ENCODE results near the gene HSPA12A.

Gene HSPA12A

DNA sequence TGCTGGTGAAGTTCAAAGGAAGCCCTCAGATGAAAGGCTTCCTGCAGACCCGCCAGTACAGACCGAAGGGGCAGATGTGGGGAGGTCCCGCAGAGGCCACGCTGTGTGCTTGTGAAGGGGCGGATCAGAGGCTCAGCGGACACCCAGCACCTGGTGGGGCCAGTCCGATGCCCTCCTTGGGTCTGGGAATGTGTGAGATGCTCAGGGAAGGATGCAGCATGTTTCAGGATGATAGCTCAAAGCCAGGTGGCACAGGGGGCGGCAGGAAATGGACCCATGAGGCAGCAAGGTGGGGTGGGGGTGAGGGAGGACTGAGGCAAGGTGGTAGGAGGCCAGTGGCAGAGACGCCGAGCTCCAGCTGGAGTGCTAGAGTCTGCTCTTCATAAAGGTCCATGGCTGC is 27.9 kb upstream of the HSPA12A start:
- DNase-seq = no peak

DNA sequence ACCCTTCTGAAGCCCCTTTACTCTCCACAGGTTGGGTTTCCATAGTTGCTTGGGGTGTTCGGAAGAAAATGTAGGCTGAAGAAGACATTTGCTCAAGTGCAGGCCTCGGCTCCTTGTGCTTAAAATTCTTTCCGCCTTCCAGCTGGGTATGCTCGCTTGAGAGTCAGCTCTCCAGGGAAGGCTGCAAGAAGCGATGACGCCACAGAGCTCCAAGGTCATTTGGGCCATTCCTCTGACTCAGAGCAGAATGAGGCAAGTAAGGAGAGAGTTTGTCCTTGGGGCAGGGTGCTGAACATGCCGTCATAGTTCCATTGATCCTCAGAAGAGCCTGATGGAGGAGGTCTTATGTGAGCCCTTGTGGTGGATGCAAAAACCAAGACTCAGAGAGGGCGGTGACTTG is 27.4 kb upstream of the HSPA12A start:
- no peak for DNase-seq

DNA sequence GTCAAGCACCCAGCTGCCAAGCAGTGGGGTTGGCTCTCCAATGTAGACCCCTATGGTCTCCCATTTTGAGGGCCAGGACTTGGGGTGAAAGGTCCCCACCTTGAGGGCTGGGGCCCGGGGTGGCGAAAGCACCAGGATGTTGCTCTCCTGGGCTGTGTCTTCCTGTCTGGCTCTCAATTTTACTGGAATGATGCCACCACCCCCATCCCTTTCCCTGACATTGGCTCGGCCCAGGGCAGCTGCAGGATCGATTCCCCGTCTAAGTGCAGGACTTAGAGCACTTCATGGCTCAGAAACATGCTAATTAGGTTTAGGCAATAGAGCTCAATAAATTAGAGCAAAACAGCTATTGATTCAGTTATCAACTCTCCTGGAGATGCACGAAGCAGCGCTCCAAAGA is 27.0 kb upstream of the HSPA12A start:
- no peak for DNase-seq

DNA sequence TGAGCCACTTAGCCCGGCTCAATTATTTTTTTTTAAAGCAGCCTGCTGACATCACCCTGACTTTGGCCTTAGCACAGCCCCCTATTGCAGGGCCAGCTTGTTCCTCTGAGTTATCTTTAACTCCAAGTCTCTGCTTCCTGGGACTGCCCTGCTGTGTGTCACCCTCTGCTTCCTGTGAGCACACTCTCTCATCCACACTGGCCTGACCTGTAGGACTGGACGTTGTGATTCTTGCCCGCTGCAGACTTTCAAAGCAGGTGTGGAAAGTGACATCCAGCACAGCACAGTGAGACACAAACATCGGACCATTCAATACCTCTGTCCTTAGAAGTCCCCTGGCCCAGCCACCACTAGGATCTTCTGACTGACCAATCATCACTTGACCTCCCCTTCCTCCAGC is 26.4 kb upstream of the HSPA12A start:
- no peak for DNase-seq

DNA sequence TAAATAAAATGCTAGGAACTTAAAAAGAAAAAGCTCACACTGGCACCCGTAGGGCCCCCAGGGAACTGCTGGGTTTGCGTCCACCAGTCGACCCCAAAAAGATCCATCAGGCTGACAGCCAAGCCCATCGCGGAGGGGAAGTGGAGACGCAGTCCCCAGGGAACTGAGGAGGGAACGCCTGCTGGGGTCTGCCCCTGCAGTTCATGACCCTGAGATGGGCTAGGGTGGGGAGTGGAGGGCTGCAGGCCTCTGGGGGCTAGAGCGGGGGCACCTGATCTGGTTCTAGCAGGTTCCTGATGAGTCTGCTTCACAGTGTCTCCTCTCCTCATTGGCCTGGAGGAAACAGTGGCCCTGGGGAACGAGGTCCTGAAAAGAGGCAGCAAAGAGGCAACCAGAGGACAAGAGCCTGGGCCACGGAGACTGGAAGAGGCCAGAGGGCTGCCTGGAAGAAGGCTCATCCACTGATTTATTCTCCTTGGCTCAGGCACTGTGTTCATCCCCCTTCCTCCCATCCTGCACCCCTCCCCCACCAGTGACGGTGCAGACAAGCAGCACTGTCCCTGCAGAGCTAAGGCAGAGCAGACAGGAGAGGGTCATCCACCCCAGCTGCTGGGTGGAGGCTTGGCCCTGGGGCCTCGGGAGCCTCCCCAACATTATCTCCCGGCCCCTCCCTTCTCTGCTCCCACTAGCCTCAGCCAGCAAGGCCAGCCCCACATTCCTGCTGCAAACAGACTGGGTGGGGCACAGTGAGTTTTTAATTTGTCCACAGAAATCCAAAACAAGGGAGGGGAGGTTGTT is 24.7 kb upstream of the HSPA12A start:
- no peak for DNase-seq

DNA sequence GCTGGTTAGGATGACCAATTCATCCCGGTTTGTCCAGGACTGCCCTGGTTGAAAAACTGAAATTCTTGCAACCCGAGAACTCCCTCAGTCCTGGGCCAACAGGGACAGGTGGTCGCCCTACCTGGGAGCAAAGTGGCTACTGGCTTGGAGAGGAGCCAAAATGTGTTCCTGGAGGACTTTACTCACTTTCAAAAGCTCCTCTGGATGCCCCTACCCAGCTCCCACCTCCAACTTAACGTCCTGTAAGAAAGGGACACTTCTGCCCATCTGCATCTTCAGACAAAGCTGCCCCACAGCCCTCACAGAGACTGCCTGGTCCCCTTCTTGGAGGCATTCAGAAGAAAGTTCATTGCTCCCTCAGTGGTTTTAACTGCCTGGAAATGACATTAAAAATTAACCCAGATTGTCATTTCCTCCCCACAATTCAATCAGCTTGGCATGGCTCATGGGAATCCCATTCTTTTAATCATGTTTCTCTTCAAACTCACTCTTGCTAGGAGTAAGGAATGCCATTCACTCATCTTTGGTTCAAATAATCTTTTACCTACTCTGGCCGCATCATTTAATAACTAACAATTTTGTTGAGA is 24.0 kb upstream of the HSPA12A start:
- DNase-seq = no peak

DNA sequence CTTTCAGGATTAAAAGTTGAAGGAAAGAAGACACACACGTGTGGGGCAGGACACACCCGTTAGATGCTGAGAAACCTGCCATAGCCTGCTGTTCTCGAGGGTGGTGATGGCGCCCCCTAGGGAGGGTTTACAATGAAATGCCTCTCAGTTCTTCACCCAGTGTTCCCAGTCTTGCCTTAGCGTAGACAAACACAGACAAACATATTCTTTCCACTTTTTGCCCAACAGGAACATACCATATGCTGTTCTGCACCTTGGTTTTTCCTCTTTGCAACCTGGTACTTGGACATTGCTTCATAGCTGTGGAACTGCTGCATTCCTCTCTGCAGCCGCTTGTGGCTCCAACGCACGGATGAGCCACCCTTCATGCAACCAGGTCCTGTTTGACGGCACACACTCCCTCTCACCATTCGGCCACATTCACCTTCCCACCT is 23.3 kb upstream of the HSPA12A start:
- DNase-seq = no peak

DNA sequence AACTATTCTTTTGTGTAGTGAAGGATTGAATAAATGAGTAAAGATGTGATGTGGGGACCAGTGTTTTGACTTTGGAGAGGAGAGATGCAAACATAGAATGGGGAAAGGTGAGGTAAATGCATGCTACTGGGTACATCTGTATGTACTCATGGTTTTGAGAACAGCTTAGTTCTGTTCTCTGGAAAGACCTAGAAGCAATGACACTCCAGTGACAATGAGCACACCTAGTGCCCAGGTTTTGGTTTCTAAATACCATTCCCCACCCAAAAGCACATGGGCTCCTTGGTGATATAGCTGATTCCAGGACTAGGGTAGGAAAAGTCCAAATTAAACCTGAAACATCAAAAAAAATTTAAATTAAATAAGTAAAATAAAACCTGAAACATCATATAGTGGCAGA is 22.6 kb upstream of the HSPA12A start:
- no peak for DNase-seq

GRCh38 chr10:116763440-116763839 is 21.1 kb upstream of the HSPA12A start:
- DNase-seq = no peak

DNA sequence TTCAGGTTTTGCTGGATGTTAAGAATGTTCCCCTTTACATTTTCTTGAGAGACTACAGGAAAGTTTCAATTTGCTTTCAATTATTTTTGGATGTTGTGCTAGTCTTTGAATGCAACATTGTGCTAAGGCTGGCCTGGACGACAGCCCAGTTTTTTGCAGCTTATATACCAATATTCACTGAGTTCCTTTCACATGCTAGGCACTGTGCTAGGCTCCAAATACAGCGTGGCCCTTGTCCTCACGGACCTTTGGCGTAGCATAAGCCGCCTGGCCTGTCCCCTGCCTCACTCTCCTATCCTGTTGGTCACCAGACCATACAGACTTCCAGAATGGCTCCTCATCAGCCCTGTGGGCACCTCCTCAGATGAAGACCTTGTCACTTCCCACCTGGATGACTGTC is 19.5 kb upstream of the HSPA12A start:
- no peak for DNase-seq

DNA sequence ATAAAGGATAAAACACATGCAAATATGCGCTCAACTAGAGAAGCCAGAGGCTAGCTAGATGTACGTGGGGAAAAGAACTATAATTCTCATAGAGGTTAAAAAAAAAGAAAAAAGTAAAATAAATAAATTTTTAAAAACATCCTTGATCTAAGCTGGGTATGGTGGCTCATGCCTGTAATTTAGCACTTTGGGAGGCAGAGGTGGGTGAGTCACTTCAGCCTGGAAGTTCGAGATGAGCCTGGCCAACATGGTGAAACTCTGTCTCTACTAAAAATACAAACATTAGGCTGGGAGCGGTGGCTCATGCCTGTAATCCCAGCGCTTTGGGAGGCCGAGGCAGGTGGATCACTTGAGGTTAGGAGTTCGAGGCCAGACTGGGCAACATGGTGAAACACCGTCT is 18.6 kb upstream of the HSPA12A start:
- DNase-seq = no peak

DNA sequence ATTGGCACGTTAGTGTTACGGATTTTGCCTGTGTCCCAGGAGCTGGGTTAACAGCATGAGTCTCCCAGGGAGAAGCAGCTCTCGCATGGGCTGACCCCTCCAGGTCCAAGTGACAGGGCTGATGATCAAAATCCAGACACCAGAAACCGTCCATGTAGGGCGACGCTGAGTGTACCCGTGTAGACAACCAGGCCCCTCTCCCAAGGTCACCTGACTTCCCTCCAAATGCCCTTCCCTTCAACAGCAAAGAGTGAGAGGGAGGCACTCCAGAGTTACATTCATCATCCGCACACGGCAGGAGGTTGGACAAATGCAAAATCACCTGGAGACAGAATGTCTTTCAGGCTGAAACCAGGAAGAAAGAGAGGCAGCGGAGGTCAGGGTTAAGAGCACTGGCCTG is 14.9 kb upstream of the HSPA12A start:
- no peak for DNase-seq

- no peak for DNase-seq
These were observed 13.9 kb upstream of the HSPA12A start for GRCh38 chr10:116756277-116756676.

GRCh38 chr10:116753759-116754158 is 11.4 kb upstream of the HSPA12A start:
- no peak for DNase-seq

DNA sequence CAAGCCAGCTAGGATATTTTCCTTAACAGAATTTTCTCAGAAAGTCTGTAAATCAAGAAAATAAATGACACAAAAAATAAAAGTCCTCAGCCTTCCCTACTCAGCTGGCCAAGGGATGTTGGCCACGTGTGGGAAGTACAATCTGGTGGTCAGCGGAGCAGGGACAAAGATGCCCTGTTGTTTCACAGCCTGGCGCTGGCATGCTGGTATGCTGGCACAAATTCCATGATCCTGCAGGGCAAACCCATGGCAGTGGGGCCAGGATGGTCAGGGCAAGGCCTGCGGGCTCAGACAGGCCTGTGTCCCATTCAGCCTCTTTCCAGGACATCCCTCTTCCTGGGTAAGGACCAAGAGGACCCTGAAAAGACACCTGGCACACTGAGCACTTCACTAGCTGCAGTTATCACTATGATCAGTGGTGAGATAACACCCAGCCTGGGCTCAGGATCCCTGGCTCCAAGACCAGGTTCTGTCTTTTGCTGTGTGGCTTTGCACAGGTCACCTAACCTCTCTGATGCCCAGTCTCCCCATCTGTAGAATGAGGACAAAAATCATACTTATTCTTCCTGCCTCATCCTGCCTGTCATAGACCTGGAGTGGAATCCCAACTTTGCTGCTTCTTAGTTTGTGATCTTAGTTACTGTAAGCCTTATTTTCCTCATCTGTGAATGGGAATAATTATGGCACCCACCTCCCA is 10.8 kb upstream of the HSPA12A start:
- DNase-seq = no peak

GRCh38 chr10:116752563-116752962 is 10.2 kb upstream of the HSPA12A start:
- no peak for DNase-seq

DNA sequence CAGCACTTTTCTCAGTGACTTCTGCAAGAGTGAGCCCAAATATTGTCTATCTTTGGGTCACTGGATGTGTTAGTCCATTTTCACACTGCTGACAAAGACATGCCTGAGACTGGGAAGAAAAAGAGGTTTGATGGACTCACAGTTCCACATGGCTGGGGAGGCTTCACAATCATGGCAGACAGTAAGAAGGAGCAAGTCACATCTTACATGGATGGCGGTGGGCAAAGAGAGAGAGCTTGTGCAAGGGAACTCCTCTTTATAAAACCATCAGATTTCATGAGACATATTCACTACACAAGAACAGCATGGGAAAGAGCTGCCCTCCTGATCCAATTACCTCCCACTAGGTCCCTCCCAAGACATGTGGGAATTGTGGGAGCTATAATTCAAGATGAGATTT is 6.1 kb upstream of the HSPA12A start:
- DNase-seq = no peak

- DNase-seq = no peak
These were observed 5.7 kb upstream of the HSPA12A start for GRCh38 chr10:116748041-116748440.

- no peak for DNase-seq
These were observed 5.0 kb upstream of the HSPA12A start for GRCh38 chr10:116747325-116747724.

GRCh38 chr10:116744885-116745284 is 2.5 kb upstream of the HSPA12A start:
- DNase-seq = peak; percentile 42

- DNase-seq = peak; percentile 82
These were observed 1.9 kb upstream of the HSPA12A start for GRCh38 chr10:116744163-116744753.

DNA sequence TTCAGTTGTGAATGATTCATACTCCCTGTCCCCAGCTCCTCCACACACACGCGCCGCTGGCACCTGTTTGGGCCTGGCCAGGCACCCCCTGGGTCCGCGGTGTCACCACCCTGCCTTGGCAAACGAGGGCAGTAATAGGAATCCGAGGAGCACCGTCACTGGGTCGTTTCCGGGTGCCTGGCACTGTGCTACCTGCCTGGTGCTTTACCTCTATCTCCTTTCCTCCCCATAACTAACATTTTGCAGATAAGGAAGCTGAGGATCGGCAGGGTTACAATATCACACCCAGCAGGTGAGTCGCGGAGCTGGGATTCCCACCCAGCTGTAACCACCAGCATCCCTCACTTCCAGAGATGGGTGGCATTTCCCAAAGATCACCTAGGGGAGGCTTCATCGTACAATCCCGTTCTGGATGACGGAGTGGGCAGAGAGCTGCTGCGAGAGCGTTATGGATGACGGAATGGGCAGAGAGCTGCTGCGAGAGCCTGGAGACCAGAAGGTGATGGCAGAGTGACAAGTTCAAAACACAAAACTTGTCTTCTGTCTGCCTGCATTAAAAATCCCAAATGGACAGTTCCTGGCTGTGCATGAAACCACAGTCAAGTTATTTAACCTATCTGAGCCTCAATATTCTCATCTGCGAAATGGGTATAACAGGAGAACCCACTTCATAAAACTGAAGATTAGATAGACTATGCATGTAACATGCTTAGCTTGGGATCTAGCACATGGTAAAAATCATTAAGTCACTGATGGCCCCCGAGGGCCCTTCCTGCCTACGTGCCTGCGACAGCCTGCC is 1.1 kb upstream of the HSPA12A start:
- peak; percentile 34 for DNase-seq
